ENCODE measurements around the gene TMCC2. TPM values are rescaled to one million over a fixed set of nuclear protein-coding genes. Genes with fewer than 3 reads are reported as not detected.
A peak's percentile ranks its signal among the peaks of the same experiment; 100 is the strongest.

The TMCC2 gene
- total and polyA plus RNA-seq, 11 donors = 0.97 to 5.1 (median 2.0) TPM

GRCh38 chr1:205235951-205236350, 8.2 kb downstream of the TMCC2 start:
- Histone ChIP-seq H3K4me3 (no peak overlapping the region), H3K4me1 (peaks cover 0 to 15% (median 6%) of the 10 kb centered on the region in 12 donors), H3K36me3 (no peaks in the 10 kb centered on the region), H3K9me3 (no peaks in the 10 kb centered on the region), H3K27me3 (no peaks in the 10 kb centered on the region), H3K27ac (no peak overlapping the region)
- peak in 1 of 4 donors; percentile 20 for ATAC-seq
- intact Hi-C loops (cut with DNase I) = no loop called here
- DNase-seq = no peak
- TF ChIP-seq POLR2A (IDR thresholded peaks at IDR 0.05) (no peak), CTCF (IDR thresholded peaks at IDR 0.05) (no peak)
- WGBS, 4 donors = 67 to 80% (median 76%) methylated on average over 6 of the region's 6 CpGs

- no peak for DNase-seq
- Histone ChIP-seq H3K4me3 (no peak overlapping the region), H3K4me1 (peaks cover 0 to 15% (median 6%) of the 10 kb centered on the region in 12 donors), H3K27me3 (no peaks in the 10 kb centered on the region), H3K27ac (no peak overlapping the region), H3K36me3 (peaks cover 0 to 2% (median 0%) of the 10 kb centered on the region in 9 donors), H3K9me3 (no peaks in the 10 kb centered on the region)
- intact Hi-C loops (cut with DNase I) = no loop called here
- 93 to 96% (median 94%) methylated on average over 8 of the region's 8 CpGs for WGBS, 4 donors
- TF ChIP-seq POLR2A (IDR thresholded peaks at IDR 0.05) (no peak), CTCF (IDR thresholded peaks at IDR 0.05) (no peak)
- ATAC-seq = no peak
Measured at GRCh38 chr1:205236526-205236925, 8.8 kb downstream of the TMCC2 start.

- WGBS, 4 donors = 69 to 90% (median 83%) methylated on average over 4 of the region's 4 CpGs
- peaks cover 0 to 7% (median 0%) of the 10 kb centered on the region in 9 donors for H3K36me3 ChIP-seq
- no peak for DNase-seq
- intact Hi-C loops (cut with DNase I) = no loop called here
- TF ChIP-seq POLR2A (IDR thresholded peaks at IDR 0.05) (no peak), CTCF (IDR thresholded peaks at IDR 0.05) (no peak)
- no peaks in the 10 kb centered on the region for H3K9me3 ChIP-seq
- H3K4me3 ChIP-seq = no peak overlapping the region
- H3K27me3 ChIP-seq = no peaks in the 10 kb centered on the region
- H3K4me1 ChIP-seq = peaks cover 0 to 15% (median 6%) of the 10 kb centered on the region in 12 donors
- no peak overlapping the region for H3K27ac ChIP-seq
- no peak for ATAC-seq
Measured at GRCh38 chr1:205236951-205237475, 9.3 kb downstream of the TMCC2 start.

- Histone ChIP-seq H3K36me3 (peaks cover 0 to 7% (median 0%) of the 10 kb centered on the region in 9 donors), H3K4me3 (no peak overlapping the region), H3K27me3 (no peaks in the 10 kb centered on the region), H3K4me1 (peaks cover 0 to 15% (median 6%) of the 10 kb centered on the region in 12 donors), H3K27ac (no peak overlapping the region), H3K9me3 (no peaks in the 10 kb centered on the region)
- peak in 1 of 4 donors; percentile 22 for ATAC-seq
- TF ChIP-seq POLR2A (IDR thresholded peaks at IDR 0.05) = no peak
- TF ChIP-seq CTCF (IDR thresholded peaks at IDR 0.05) = no peak
- 76 to 86% (median 80%) methylated on average over 12 of the region's 12 CpGs for WGBS, 4 donors
- DNase-seq = no peak
- intact Hi-C loops (cut with DNase I) = no loop called here
Measured at GRCh38 chr1:205237526-205238484, 10.1 kb downstream of the TMCC2 start.

All from heart left ventricle (tissue), 16 donors.